ENCODE measurements around the gene TLN1.

Gene TLN1

GRCh38 chr9:35661756-35662350, 70.1 kb downstream of the TLN1 start:
- TF ChIP-seq ZFX (IDR thresholded peaks at IDR 0.05; ENCODE audit: borderline replicate concordance) = no peak
- TF ChIP-seq, protein P1, sequence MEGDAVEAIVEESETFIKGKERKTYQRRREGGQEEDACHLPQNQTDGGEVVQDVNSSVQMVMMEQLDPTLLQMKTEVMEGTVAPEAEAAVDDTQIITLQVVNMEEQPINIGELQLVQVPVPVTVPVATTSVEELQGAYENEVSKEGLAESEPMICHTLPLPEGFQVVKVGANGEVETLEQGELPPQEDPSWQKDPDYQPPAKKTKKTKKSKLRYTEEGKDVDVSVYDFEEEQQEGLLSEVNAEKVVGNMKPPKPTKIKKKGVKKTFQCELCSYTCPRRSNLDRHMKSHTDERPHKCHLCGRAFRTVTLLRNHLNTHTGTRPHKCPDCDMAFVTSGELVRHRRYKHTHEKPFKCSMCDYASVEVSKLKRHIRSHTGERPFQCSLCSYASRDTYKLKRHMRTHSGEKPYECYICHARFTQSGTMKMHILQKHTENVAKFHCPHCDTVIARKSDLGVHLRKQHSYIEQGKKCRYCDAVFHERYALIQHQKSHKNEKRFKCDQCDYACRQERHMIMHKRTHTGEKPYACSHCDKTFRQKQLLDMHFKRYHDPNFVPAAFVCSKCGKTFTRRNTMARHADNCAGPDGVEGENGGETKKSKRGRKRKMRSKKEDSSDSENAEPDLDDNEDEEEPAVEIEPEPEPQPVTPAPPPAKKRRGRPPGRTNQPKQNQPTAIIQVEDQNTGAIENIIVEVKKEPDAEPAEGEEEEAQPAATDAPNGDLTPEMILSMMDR (IDR thresholded peaks at IDR 0.05) = no peak
- H3K27ac ChIP-seq = peak overlapping the region; percentile 89

GRCh38 chr9:35660966-35661415, 71.0 kb downstream of the TLN1 start:
- peak overlapping the region; percentile 89 for H3K27ac ChIP-seq
- TF ChIP-seq, protein P1 (IDR thresholded peaks at IDR 0.05) = peak; percentile 33; the same call in 1 of the 2 replicates
- TF ChIP-seq ZFX (IDR thresholded peaks at IDR 0.05; ENCODE audit: borderline replicate concordance) = no peak

- TF ChIP-seq, protein P1 (IDR thresholded peaks at IDR 0.05) = no peak
- no peak for TF ChIP-seq ZFX (IDR thresholded peaks at IDR 0.05; ENCODE audit: borderline replicate concordance)
- H3K27ac ChIP-seq = peak overlapping the region; percentile 89
These were observed 72.7 kb downstream of the TLN1 start for GRCh38 chr9:35659340-35659739.

- TF ChIP-seq, protein P1 (IDR thresholded peaks at IDR 0.05) = no peak
- no peak for TF ChIP-seq ZFX (IDR thresholded peaks at IDR 0.05; ENCODE audit: borderline replicate concordance)
- peak overlapping the region; percentile 89 for H3K27ac ChIP-seq
These were observed 73.1 kb downstream of the TLN1 start for GRCh38 chr9:35658968-35659220.

GRCh38 chr9:35658137-35658967, 73.6 kb downstream of the TLN1 start, which contains the start of gene CCDC107:
CCDC107 (plus strand) TSS chr9:35658292; CDS start chr9:35658380, 88 bp downstream.
- H3K27ac ChIP-seq = peak within 1 kb of the TSS; percentile 89
- TF ChIP-seq, protein P1 (IDR thresholded peaks at IDR 0.05) = peak; percentile 77
- TF ChIP-seq ZFX (IDR thresholded peaks at IDR 0.05; ENCODE audit: borderline replicate concordance) = no peak

DNA sequence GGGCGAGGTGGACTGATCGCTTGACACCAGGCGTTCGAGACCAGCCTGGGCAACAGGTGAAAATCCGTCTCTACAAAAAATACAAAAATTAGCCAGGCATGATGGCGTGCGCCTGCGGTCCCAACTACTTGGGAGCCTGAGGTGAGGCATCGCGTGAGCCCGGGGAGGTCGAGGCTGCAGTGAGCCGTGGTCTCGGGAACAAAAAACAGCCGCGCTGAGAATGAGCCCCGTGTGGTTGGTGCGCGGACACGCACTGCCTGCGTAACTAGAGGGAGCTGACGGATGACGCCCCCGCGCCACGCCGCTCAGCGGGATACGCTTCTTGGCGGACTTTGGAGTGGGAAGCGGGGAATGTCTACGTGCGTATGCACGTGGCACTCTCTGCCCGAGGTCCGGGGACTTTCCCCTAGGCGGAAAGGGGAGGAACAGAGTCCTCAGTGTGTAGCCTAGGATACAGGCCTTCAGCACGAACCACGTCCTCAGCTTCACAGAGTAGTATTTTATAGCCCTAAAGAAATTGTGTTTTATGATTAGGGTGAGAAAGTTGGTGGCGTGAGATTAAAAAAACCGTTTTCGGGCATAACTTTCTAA, 74.4 kb downstream of the TLN1 start, which contains the start of gene RMRP:
Gene RMRP (minus strand): TSS at position 474 of the 591 bp plus-strand sequence.
- H3K27ac ChIP-seq = peak within 1 kb of the TSS; percentile 89

More for the DNA sequence above, 74.4 kb downstream of the TLN1 start, which contains the start of gene RMRP:
- no peak for TF ChIP-seq ZFX (IDR thresholded peaks at IDR 0.05; ENCODE audit: borderline replicate concordance)
- TF ChIP-seq, protein P1 (IDR thresholded peaks at IDR 0.05) = no peak

Measured in 22Rv1 (cell line).